Testis (tissue), 3 donors: ENCODE results near the gene CYP4F12. TPM values are rescaled to one million over a fixed set of nuclear protein-coding genes. Genes with fewer than 3 reads are reported as not detected.

ENCODE experiments used
- DNase-seq: peaks from one replicate; pipeline ENCODE4 v3.0.0-alpha.2; 2019
- H3K27ac ChIP-seq, 2 donors: fragments of 200-600 bp; sonication (generic); one replicate each; pipeline ENCODE4 v1.5.1; 2019
- H3K27me3 ChIP-seq: fragments of 200-600 bp; sonication (generic); one replicate; pipeline ENCODE4 v1.5.1; 2019
- H3K36me3 ChIP-seq: fragments of 200-600 bp; sonication (generic); one replicate; pipeline ENCODE4 v1.5.1; 2017; ENCODE audit warnings: low read depth; ENCODE audit errors: missing control alignments
- H3K4me1 ChIP-seq: fragments of 200-600 bp; sonication (generic); one replicate; pipeline ENCODE4 v1.5.1; 2019
- H3K4me3 ChIP-seq, 2 donors: fragments of 200-600 bp; sonication (generic); one replicate each; pipeline ENCODE4 v1.5.1; 2017 to 2019
- H3K9me3 ChIP-seq: fragments of 200-600 bp; sonication (generic); one replicate; pipeline ENCODE4 v1.5.1; 2017
- CTCF ChIP-seq, 3 experiments: fragments of 450-650 bp in 2 of 3; fragments of 200-600 bp in 1 of 3; sonication (generic) in 1 of 3; IDR thresholded peaks; one replicate each; pipeline ENCODE4 v1.5.1; 2016 to 2019; ENCODE audit warnings: antibody characterized with exemption in 3 of 3, mild to moderate bottlenecking in 2 of 3, moderate library complexity in 1 of 3
- POLR2A ChIP-seq: fragments of 450-650 bp; IDR thresholded peaks from one replicate; pipeline ENCODE4 v1.6.1; 2017; ENCODE audit warnings: antibody characterized with exemption, mild to moderate bottlenecking, moderate library complexity
- WGBS, 2 donors: methylation state at CpG; one replicate each; pipeline ENCODE4 v1.1.5; 2018; 5-methylcytosine and 5-hydroxymethylcytosine counted together
- intact Hi-C: fragments of 100-400 bp; cut with DNase I; formaldehyde crosslinking; loops from one replicate; pipeline ENCODE4 v1.15.1; 2023; ENCODE audit warnings: low total_unique reads
- polyA plus RNA-seq: library from polyadenylated mRNA; stranded (reverse); fragments of 350-450 nt; fragmentation: Illumina TruSeq; extraction: RNeasy Lipid Tissue Mini Kit (QIAGEN cat#74804); gene quantifications from one replicate; pipeline ENCODE4 v1.2.3, GENCODE V29; 2014; ENCODE audit warnings: low read depth, low replicate concordance; ENCODE audit not compliant: insufficient read depth
- total RNA-seq, 2 donors: library from RNA; depleted of rRNA; stranded (reverse); fragments of >200 nt; gene quantifications; one replicate each; pipeline ENCODE4 v1.2.3, GENCODE V29; 2016

Gene CYP4F12
- total and polyA plus RNA-seq, 3 donors from 2014 or later = 1.2 to 7.2 (median 4.2) TPM

GRCh38 chr19:15671237-15671821 lies 1.6 kb upstream of the CYP4F12 start:
- peaks cover 9% of the 10 kb centered on the region for H3K4me1 ChIP-seq
- H3K27ac ChIP-seq = no peak overlapping the region
- WGBS, 2 donors = 71 to 82% methylated on average over 5 of the region's 5 CpGs

GRCh38 chr19:15671891-15672579 lies 852 bp upstream of the CYP4F12 start:
- H3K27ac ChIP-seq = no peak overlapping the region
- no peak overlapping the region for H3K4me3 ChIP-seq
- H3K4me1 ChIP-seq = peaks cover 9% of the 10 kb centered on the region
- intact Hi-C loops = no loop called here
- TF ChIP-seq POLR2A (no peak), CTCF (IDR thresholded peaks at IDR 0.05) (no peak)
- H3K36me3 ChIP-seq = no peaks in the 10 kb centered on the region
- DNase-seq = no peak
- WGBS, 2 donors = 53 to 54% methylated on average over 9 to 10 of the region's 10 CpGs
- H3K27me3 ChIP-seq = no peaks in the 10 kb centered on the region
- H3K9me3 ChIP-seq = no peaks in the 10 kb centered on the region

More at GRCh38 chr19:15671237-15671821, 1.6 kb upstream of the CYP4F12 start:
- TF ChIP-seq POLR2A (no peak), CTCF (IDR thresholded peaks at IDR 0.05) (no peak)
- intact Hi-C loops = no loop called here
- no peak for DNase-seq
- Histone ChIP-seq H3K27me3 (no peaks in the 10 kb centered on the region), H3K9me3 (no peaks in the 10 kb centered on the region), H3K36me3 (no peaks in the 10 kb centered on the region), H3K4me3 (no peak overlapping the region)

- intact Hi-C loops = no loop called here
- no peaks in the 10 kb centered on the region for H3K9me3 ChIP-seq
- H3K4me3 ChIP-seq = no peak overlapping the region
These were observed 328 bp downstream of the CYP4F12 start for GRCh38 chr19:15673176-15673654.

GRCh38 chr19:15675560-15675959 lies 2.7 kb downstream of the CYP4F12 start:
- intact Hi-C loops = no loop called here
- peaks cover 9% of the 10 kb centered on the region for H3K4me1 ChIP-seq
- WGBS, 2 donors = 44 to 68% methylated on average over 3 of the region's 3 CpGs
- DNase-seq = no peak
- TF ChIP-seq POLR2A = no peak
- TF ChIP-seq CTCF (IDR thresholded peaks at IDR 0.05) = no peak
- no peaks in the 10 kb centered on the region for H3K36me3 ChIP-seq
- no peak overlapping the region for H3K4me3 ChIP-seq
- H3K27me3 ChIP-seq = no peaks in the 10 kb centered on the region
- H3K9me3 ChIP-seq = no peaks in the 10 kb centered on the region
- no peak overlapping the region for H3K27ac ChIP-seq

More at GRCh38 chr19:15673176-15673654, 328 bp downstream of the CYP4F12 start:
- Histone ChIP-seq H3K4me1 (peaks cover 9% of the 10 kb centered on the region), H3K36me3 (no peaks in the 10 kb centered on the region), H3K27ac (no peak overlapping the region), H3K27me3 (no peaks in the 10 kb centered on the region)
- 35 to 37% methylated on average over 9 of the region's 9 CpGs for WGBS, 2 donors
- no peak for TF ChIP-seq CTCF (IDR thresholded peaks at IDR 0.05)
- TF ChIP-seq POLR2A = no peak
- no peak for DNase-seq
